Activated T-cell treated with anti-CD3 and anti-CD28 coated beads for 1 hour (primary cell): ENCODE measurements around the gene HOXD13.

Experiments used
- DNase-seq: peaks from one replicate; pipeline ENCODE4 v3.0.0-alpha.2; 2020; ENCODE audit warnings: low read depth

Gene HOXD13

GRCh38 chr2:176095421-176095820, 2.9 kb downstream of the HOXD13 start:
- no peak for DNase-seq

GRCh38 chr2:176096243-176096985, 3.9 kb downstream of the HOXD13 start:
- no peak for DNase-seq

- peak; percentile 51 for DNase-seq
These were observed 4.7 kb downstream of the HOXD13 start for GRCh38 chr2:176096986-176097819.

GRCh38 chr2:176097820-176098365, 5.4 kb downstream of the HOXD13 start:
- DNase-seq: no peak

- DNase-seq: no peak
These were observed 6.0 kb downstream of the HOXD13 start for GRCh38 chr2:176098366-176099158.

- no peak for DNase-seq
These were observed 6.7 kb downstream of the HOXD13 start for GRCh38 chr2:176099159-176099727.

DNA sequence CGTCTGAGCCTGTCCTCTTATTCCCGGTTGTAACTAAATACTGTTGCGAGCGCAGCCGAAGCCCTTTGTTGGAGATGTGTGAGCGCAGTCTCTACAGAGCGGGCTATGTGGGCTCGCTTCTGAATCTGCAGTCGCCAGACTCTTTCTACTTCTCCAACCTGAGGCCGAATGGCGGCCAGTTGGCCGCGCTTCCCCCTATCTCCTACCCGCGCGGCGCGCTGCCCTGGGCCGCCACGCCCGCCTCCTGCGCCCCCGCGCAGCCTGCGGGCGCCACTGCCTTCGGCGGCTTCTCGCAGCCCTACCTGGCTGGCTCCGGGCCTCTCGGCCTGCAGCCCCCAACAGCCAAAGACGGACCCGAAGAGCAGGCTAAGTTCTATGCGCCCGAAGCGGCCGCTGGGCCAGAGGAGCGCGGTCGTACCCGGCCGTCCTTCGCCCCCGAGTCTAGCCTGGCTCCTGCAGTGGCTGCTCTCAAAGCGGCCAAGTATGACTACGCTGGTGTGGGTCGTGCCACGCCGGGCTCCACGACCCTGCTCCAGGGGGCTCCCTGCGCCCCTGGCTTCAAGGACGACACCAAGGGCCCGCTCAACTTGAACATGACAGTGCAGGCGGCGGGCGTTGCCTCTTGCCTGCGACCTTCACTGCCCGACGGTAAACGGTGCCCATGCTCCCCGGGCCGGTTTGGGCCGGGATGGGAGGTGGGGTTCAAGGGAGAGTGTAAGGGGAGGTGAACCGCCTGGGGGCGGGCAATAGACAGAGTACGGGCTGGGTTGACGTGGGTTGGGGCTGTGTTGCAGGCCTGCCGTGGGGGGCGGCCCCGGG, 7.4 kb downstream of the HOXD13 start, which contains the start of gene HOXD12:
Gene HOXD12 (plus strand): TSS at position 68 of the 819 bp plus-strand sequence. CDS start 7 bp downstream, at position 75.
- no peak for DNase-seq

DNA sequence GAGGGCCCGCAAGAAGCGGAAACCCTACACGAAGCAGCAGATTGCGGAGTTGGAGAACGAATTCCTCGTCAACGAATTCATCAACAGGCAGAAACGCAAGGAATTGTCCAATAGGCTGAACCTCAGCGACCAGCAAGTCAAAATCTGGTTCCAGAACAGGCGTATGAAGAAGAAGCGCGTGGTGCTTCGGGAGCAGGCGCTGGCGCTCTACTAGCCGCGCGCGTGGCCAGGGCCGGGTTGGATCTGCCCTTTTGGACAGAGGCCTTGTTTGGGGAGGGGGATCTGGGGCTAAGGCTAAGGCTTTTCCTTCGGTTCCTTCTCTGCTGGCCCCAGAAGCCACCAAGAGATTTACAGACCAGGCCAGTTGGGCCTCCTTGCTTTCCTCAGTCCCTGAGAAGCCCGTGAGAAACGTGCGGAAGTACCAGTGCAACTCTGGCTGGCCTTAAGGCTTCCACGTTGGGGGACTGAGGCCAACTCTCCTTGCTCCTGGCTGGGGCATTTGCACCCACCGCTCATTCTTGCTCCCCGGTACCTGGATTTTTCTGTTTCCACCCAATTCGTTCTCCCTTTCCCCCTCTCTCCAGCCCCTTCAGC, 8.1 kb downstream of the HOXD13 start:
- no peak for DNase-seq

DNA sequence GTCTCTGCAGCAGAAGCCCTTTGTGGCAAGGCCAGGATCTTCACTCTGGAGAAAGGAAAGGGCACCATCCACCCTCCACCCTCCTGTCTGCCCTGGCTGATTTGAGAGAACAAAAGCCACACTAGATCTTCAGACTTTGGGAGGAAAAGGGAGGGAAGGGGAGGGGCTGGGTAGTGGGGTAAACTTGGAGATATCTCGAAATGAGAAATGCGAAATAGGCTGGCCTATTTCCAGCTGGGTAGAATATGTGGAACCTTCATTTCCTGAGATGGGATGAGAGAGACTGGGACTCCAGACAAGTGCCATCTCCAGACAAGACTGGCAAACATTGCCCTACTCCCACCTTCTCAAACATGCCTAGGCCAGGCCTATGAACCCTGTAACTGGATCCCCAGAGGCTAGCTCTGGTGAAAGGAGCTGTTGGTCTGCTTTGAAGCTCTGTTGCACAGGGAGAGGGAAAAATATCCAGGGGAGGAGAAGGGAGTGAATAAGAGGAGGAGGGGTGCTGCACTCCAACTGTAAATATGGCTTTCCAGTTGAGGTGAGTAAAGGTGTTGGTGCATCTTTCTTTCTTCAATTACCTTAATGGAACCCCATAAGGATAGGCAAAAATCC, 8.8 kb downstream of the HOXD13 start:
- DNase-seq: no peak

DNA sequence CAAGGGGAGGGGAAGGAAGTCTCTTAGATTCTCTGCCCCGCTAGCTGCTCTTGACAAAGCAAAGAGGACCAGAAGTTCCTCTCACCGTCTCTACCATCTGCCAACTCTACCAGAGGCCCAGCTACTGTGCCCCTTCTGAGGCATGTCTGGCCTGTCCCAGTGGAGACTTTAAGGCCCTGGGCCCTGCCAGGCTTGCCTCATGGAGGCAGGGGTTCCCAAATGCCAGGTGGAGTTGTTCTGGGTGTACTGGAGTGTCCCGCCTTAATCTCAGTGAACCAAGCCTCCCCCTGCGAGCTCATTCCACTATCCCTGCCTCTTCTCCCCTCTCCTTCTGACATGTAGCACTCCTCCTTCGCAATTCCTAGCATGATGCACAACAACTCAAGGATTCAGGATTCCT, 9.3 kb downstream of the HOXD13 start:
- DNase-seq: no peak

- no peak for DNase-seq
These were observed 9.9 kb downstream of the HOXD13 start for GRCh38 chr2:176102309-176102866.

- DNase-seq: no peak
These were observed 10.7 kb downstream of the HOXD13 start for GRCh38 chr2:176103194-176103593.

- no peak for DNase-seq
These were observed 11.3 kb downstream of the HOXD13 start for GRCh38 chr2:176103742-176104315.

DNA sequence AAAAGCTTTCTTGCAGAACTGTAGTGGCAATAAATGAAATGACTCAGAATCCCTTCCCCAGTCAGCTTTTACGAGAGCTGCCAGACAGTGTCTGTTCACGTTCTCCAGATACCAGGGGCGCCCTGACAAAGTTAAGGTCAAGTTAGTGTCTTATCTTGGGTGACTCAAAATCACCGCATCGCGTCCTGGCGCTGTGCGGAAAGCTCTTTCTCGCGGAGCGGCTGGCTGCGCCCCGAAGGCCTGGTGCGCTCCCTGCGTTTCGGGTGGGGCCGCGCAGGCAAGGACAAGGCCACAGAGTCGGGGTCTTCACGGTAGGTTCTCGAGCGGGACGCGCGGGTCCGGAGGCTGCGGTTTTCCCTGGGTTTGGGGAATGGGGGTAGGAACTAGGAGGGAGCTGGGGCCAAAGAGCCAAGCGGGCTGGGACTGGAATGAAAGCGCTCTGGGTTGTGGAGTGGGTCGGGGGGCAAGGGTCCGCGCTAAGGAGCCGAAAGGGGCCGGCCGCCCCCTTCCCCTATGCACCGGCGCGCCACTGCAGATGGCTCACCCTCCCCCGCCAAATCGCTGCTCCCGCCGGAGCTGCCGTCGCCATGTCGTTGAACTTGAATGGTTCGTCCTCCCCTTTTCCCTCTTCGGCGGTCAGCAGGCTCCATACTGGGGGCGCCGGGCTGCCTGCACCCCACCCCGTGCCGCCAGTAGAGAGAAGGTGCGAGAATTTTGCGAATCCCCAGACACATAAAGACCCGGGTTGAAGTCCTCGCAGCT, 12.0 kb downstream of the HOXD13 start:
- DNase-seq: no peak

DNA sequence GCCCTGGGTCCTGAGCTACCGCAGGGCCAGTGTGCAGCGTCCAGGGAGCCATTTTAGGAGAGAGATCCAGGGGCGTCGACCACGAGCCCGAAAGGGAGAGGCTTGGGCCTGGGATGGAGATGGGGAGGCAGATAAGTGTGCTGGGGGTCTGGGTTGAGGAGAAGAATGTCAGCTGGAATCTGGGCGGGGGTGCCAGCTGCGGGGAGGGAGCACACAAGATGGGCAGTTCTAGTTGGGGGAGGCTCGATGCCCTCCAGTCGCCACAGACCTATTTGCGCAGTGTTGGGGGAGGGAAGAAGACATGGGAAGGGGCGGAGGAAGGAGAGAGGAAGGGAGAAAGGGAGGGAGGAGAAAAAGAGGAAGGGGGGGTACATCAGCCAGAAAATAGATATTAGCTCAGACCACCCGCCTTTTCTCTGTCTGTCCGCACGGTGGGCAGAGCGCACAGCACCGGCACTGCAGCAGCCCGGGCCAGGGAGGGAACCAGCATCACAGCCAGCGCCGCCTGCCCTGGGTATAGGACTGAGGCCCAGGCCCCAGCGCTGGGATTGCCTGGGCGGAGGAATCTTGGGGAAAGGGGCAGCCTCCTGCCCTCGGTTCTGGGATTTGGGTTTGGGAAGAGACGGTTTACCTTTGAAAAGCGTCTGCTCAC, 12.7 kb downstream of the HOXD13 start:
- no peak for DNase-seq

DNA sequence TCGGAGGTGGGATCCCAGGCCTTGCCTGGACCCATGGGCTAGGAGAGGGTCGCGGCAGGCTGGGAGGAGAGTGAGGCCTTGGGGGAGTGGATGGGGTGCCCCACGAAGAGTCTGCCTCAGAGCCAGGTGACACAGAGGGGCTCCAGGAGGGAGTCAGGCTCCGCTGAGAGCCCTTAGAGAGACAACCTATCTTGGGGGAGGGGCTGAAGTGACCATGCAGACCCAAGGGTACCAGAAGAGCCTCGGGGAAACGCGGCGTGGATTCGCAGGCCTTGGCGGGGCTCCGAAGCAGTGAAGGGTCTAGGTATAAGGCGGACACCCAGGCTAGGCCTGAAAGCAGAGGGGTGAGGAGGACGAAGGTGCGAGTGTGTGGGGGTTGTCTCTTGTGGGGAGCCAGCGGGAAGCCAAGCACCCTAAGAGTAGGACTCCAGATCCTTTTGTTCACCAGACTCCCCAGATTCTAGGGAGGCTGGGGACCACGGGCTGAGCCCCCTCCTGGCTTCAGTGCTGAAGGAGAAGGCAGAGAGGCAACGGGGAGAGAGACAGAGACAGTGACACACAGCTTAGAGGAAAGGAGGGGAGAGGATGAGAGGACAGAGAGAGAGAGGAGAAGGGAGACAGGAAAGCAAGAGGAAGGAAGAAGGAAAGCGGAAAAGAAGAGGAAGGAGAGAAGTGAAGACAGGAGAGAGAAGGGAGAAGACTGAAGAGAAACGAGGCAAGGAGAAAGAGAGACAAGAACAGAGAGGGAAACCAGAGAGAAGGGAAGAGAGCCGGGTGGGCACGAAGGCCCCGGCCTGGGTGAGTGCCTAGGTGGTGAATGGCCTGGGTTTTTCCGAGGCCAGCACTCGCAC, 13.4 kb downstream of the HOXD13 start:
- DNase-seq: no peak
